ENCODE data around the gene BPTF.
"Not testable (repeated sequence)": the region's sequence is repeated elsewhere in the genome, so short reads cannot be mapped to it uniquely, and the experiment has no call there.

BPTF gene

GRCh38 chr17:67855504-67856324 is 30.4 kb downstream of the BPTF start:
- H3K36me3 ChIP-seq (ENCODE audit: insufficient read depth, low read length): peaks cover 36% of the 10 kb centered on the region
- TF ChIP-seq EZH2 (IDR thresholded peaks at IDR 0.05; ENCODE audit: borderline replicate concordance, low read depth, low read length, severe bottlenecking) (no peak), CTCF (IDR thresholded peaks at IDR 0.05; ENCODE audit: borderline replicate concordance, extremely low read depth, low read length, poor library complexity, severe bottlenecking) (no peak)
- peaks cover 100% of the 10 kb centered on the region for H3K79me2 ChIP-seq (ENCODE audit: insufficient read depth, low read length)
- H3K9me3 ChIP-seq (ENCODE audit: insufficient read depth, low read length, severe bottlenecking): no peaks in the 10 kb centered on the region
- DNase-seq (no peak), ATAC-seq (ENCODE audit: insufficient read depth, low read depth) (no peak)
- no peaks in the 10 kb centered on the region for H3K4me1 ChIP-seq (ENCODE audit: insufficient read depth, low read length)
- no peak overlapping the region for H3K4me2 ChIP-seq (ENCODE audit: insufficient read depth, low read length)
- H3K27me3 ChIP-seq (ENCODE audit: insufficient read depth, low read length, poor library complexity): no peaks in the 10 kb centered on the region
- H4K20me1 ChIP-seq (ENCODE audit: insufficient read depth, low read length): peaks cover 61% of the 10 kb centered on the region
- no peak overlapping the region for H3K27ac ChIP-seq (ENCODE audit: low read length)
- H3K4me3 ChIP-seq (ENCODE audit: low read depth in 1 of 2, low read length in 2 of 2): no peak overlapping the region
- no peak overlapping the region for H2AFZ ChIP-seq (ENCODE audit: low read depth, low read length)
- no peak overlapping the region for H3K9ac ChIP-seq (ENCODE audit: low read depth, low read length)

GRCh38 chr17:67856402-67856801 is 31.1 kb downstream of the BPTF start:
- H3K36me3 ChIP-seq (ENCODE audit: insufficient read depth, low read length): peaks cover 39% of the 10 kb centered on the region
- not testable (repeated sequence) for H3K27me3 ChIP-seq (ENCODE audit: insufficient read depth, low read length, poor library complexity); H2AFZ ChIP-seq (ENCODE audit: low read depth, low read length); H3K4me1 ChIP-seq (ENCODE audit: insufficient read depth, low read length); DNase-seq; ATAC-seq (ENCODE audit: insufficient read depth, low read depth); H3K9me3 ChIP-seq (ENCODE audit: insufficient read depth, low read length, severe bottlenecking); H3K4me3 ChIP-seq (ENCODE audit: low read depth in 1 of 2, low read length in 2 of 2); H3K4me2 ChIP-seq (ENCODE audit: insufficient read depth, low read length); H3K9ac ChIP-seq (ENCODE audit: low read depth, low read length); H3K27ac ChIP-seq (ENCODE audit: low read length)
- peaks cover 100% of the 10 kb centered on the region for H3K79me2 ChIP-seq (ENCODE audit: insufficient read depth, low read length)
- H4K20me1 ChIP-seq (ENCODE audit: insufficient read depth, low read length): peaks cover 63% of the 10 kb centered on the region

- H3K4me2 ChIP-seq (ENCODE audit: insufficient read depth, low read length): no peak overlapping the region
- ATAC-seq (ENCODE audit: insufficient read depth, low read depth) (no peak), DNase-seq (no peak)
These were observed 37.4 kb downstream of the BPTF start for GRCh38 chr17:67862614-67863217.

More at GRCh38 chr17:67862614-67863217, 37.4 kb downstream of the BPTF start:
- Histone ChIP-seq H4K20me1 (ENCODE audit: insufficient read depth, low read length) (peaks cover 70% of the 10 kb centered on the region), H2AFZ (ENCODE audit: low read depth, low read length) (no peak overlapping the region), H3K36me3 (ENCODE audit: insufficient read depth, low read length) (peaks cover 35% of the 10 kb centered on the region), H3K4me1 (ENCODE audit: insufficient read depth, low read length) (no peaks in the 10 kb centered on the region), H3K27me3 (ENCODE audit: insufficient read depth, low read length, poor library complexity) (no peaks in the 10 kb centered on the region), H3K9me3 (ENCODE audit: insufficient read depth, low read length, severe bottlenecking) (no peaks in the 10 kb centered on the region), H3K4me3 (ENCODE audit: low read depth in 1 of 2, low read length in 2 of 2) (no peak overlapping the region), H3K79me2 (ENCODE audit: insufficient read depth, low read length) (peaks cover 99% of the 10 kb centered on the region), H3K27ac (ENCODE audit: low read length) (no peak overlapping the region), H3K9ac (ENCODE audit: low read depth, low read length) (no peak overlapping the region)
- TF ChIP-seq CTCF (IDR thresholded peaks at IDR 0.05; ENCODE audit: borderline replicate concordance, extremely low read depth, low read length, poor library complexity, severe bottlenecking): no peak
- TF ChIP-seq EZH2 (IDR thresholded peaks at IDR 0.05; ENCODE audit: borderline replicate concordance, low read depth, low read length, severe bottlenecking): no peak
